Stimulated activated CD4-positive, alpha-beta T cell treated with anti-CD3 and anti-CD28 coated beads, Interleukin-2, amount 100 ng/mL, for 24 hours (primary cell): ENCODE data around the gene PMVK.

ENCODE experiments used
- DNase-seq, 2 donors: peaks; one replicate each; pipeline ENCODE4 v3.0.0-alpha.2; 2020

The PMVK gene

DNA sequence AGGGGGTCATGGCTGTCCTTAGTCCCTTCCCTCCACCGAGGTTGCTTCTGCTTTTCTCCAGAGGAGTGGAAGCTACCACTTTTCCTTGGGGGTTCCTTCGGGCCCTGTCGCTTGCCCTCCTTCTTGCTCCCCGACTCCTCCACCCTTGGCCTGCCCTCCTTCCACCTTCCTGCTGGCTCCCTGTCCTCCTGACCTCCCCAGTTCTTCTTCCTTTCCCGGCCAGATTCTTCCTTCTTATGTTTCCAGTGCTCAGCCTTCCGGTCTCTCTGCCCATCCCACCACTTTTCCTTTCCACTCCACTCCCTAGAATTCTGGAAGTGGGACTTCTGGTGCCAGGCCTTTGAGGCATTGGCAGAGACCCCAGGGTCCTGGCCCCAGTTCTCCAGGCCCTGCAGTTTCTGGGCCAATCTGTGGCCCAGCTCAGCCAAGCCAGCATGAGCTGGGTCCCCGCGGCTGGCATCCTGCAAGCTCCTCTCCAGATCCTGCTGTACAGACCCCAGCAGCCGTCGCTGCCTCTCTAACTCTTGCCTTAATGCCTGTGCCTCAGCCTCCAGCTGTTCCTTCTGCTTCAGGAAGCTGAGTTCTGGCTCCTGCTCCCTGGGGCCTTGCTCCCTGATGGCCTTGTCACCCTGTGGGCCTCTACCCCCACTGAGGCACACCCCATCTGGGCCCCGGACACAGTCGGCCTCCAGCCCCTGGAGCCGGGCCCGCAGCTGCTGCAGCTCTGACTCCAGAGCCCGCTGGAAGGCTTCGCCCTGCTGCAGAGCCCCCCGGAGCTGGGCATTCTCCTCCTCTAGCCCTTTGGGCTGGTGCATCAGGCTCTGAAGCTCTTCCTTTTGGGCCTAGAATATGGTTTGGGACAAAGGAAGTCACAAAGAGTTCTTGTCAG lies 9.7 kb upstream of the PMVK start:
- DNase-seq: no peak

DNA sequence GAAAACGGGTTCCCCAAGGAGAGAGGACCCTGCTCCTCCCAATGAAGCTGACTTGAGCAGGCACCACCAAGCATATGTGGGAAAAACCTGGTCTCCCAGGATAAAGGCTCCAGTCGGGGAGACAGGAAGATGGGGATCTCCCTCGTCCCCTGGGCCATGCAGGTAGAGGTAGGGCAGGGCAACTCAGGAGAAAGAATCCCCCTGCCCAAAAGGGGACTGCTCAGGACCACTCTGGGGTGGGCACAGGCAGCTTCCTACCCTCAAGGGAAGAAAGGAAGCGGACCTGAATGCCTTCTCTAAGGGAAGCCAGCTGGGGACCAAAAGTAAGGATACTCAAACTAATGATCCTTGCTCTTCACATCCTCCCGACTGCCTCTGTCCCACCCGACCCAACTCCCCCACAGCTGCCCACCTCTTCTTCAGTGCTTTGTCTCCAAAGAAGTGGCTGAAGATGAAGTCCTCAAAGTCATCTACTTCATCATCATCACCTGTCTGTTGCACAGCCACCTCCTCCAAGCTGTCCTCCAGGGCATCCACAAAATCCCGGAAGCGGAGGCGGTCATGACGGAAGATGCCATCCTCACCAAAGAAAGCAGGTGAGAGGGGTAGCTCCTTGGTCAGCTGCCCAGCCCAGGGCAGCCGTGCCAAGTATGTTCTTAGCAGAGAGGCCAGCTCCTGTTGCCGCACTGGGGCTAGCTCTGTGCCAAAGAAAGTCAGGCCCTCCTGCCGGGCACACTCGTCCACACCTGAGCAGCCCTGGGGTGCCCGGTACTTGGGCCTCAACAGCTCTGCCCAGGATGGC lies 8.8 kb upstream of the PMVK start:
- no peak for DNase-seq

DNA sequence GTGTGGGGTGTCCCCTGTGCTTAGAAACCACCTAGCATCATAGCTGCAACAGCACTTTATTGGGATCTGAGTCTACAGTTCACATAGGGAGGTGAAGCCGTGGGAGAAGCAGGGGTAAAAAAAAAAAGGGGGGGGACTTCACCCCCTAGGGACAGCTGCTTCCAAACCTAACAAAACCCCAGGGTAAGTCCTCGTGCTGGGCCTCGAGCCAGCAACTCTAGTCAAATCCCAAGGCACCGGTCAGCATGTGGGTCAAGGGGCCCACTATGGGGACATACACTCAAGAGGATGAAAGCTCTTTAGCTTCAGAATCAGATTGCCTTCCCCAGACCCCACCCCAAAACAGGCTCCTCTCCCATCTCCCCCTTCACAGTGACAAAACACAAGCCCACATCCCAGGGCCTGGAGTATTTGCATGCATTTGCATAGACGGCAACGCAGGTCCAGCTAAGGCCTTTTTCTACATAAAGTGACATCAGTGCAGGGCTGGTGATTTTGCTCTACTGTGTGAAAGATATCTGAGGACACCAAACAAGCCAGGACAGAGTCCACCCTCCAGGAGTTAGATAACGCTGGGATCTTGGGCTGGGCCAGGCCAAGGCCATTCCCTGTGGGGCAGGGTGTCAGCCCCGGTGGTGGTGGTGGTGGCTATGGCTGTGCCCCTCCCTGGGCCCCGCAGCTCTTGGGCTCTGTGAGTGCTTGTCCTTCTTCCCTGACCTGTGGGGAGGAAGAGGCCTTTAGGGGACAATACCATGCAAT lies 8.1 kb upstream of the PMVK start:
- no peak for DNase-seq

DNA sequence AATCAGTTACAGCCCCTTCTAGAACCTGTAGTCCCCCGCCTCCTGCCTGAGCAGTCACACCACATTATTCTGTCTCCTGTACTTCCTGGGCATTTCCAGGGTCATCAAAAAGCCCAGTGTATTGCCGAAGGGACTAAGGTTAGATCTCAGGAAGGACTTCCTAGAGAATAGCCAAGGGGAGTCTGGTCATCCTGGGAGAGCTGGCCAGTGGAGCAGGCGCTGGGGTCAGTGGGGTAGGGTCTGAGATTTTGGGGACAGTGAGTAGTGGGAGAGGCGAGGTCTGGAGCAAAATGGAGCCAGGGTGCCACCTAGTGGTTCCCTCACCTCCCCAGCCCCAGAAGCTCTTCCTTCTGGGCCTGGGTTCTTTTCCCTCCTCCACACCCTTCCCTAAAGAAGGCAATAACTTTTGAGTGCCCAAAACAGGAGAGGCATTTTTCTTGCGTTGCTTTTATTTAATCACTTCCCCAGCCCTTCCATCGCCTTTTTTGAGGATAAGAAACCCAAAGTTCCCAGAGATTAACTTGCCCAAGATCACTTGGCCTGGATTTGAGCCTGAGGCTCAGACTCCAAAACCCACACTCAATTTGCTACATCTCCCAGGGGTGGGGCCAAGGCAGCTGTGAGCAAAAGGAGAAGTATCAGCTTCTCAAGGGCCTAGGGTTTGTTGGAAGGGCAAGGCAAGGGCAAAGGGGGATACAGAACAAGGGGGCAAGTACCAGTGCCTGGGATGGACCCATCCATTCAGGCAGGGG lies 7.3 kb upstream of the PMVK start:
- peak; percentile 56 for DNase-seq

DNA sequence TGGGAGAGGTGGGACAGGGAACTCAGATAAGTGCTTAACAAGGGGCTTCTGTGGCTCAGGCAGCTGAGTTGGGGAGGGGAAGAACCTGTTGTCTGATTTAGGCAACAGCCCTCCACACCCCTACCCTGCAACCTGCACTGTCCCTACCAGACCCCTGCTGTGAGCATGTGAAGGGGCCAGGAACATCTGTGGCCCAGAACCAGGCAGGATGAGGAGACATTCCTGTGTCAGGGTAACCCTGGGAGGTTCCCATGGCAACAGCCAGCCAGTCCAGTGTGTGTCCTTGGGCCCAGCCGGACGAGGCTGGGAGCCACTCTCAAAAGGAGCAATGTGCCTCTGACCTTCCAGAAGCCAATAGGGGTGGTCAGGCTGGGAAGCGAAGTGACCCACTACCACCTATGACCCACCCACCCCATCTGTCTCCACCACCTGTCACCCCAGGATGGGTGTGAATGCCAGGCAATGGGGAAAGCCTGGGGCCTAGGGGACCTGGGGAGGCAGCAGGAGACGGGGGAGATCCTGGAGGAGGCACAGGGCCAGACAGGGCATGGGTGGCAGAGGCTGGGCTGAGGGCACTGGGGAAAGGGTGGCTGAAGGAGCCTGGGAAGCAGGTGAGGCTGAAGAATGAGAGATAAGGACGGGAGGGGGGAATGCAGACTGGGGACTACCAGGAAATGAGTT lies 5.0 kb upstream of the PMVK start:
- DNase-seq: no peak

DNA sequence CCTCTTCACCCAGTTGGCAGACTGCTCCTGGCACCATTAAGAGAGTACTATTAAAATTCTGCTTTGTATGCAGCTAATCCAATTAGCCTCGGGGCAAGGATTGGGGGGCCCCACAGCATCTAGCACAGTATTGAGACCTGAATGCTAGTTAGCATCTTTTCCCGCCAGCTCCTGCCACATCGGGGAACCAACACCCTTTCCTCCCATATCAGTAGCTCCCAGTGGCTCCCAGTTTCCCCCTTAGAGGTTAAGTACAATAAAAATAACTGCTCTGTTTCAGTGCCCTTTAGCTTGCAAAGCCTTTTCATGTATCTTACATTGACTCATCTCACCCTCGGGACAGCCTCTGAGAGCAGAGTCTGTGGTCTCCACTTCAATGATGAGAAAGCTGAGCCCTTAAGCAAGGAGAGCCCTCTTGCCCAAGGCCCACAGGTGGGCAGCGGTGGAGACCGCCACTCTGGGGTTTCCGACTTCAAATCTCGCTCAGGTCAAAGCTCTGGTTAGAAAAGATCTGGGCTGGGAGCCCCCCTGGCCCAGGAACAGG lies 4.2 kb upstream of the PMVK start:
- no peak for DNase-seq

DNA sequence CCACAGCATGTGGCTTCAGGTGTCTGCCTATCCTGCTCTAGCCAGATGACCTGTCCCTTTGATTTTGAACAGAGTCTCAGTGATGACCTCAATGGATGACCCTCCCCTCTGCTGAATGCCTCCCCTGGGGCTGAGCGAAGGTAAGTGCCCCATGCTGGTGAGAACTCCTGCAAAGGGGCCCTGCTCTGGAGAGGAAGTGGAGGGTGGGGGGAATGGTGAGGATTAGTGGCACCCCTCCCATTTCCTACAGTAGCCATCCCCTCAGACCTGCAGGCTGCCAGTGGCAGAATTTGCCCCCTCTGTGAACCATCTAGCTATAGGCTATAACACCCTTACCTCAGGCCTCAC lies 3.7 kb upstream of the PMVK start:
- DNase-seq: no peak

DNA sequence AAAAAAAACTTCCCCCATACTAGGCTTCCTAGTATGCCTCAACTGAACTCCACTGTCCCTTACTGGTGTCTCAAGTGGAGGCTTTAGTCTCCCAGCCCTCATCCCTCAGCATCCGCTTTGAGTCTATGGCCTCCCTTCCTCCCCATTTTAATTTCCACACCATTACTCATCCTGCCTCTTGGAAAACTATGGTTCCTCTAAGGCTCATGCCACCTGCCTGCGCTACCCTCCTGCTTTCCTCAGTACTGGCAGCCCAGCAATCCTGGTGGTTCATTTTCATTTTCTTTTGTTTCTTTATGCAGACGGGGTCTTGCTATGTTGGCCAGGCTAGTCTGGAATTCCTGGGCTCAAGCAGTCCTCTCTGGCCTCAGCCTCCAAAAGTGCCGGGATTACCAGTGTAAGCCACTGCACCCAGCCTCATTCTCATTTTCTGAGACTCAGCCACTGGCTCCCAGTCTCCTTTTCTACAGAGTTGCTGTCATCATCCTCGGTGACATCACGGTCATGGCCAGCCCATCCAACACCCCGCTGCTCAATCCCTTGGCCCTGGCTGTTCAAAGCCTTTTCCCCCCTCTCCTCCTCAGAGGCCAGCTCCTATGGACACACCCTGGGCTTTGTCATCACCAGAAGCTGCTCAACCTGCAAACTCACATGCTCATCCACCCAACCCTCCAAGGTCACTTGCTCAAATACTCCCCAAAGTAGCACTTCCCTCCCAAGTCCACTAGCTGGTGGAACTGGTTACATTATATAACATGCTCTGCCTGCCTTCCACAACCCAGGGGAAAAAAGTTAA lies 2.3 kb upstream of the PMVK start:
- DNase-seq: no peak

DNA sequence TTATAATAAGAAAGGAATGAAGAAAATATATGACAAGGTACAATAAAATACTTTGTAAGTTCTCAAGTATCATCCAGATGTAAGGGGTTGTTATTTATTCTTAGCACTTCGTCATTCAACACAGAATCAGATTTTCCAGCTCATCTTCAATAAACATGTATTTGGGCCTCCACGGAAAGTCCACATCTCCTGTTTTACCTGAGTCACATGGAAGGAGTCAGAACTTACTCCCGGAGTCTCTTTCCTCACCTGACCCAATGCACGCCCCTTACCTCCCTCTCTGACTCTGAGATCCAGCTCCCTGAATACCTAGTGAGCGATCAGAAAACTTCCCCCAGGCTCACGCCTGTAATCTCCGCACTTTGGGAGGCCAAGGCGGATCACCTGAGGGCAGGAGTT lies 1.5 kb upstream of the PMVK start:
- no peak for DNase-seq

DNA sequence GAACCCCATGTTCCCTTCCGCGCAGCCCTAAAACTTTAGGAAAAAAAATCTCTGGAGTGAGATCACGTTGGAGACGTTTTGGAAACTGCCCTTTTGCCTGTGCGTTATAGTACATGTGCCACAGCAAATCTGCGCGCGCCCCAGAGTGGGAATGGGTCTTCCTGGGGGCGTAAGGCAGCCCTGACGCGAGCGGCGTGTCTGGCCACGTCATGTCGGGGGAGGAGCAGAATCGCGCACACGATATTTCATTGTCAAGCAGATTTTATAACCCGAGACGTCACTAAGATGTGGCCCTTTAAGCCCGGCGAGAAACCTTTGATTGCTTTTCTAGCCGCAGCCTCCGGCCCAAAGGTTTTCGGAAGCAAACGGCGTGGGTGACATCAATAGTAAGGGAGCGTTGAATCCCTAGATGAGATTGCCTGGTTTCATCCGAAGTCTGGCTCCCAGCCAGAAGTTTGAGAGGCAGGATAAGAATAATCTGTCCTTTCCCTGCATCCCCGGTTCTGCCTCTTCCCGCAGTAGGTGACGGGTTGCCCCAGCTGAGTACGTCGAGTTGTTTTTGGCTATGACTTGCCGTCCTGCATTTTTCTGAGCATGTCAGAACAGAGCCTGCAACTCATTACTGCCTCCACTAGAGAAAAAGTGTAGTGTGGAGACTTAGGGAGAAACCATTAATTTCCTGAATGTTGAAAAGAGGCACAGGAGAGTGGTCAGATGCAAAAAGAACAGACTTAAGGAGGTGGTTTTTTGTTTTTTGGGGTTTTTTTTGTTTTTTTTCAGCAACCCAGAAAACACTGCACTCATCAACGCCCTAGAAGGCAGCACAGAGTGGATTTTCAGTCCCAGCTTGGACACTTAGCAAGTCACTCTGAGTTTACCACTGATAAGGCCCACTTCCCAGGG lies 817 bp upstream of the PMVK start:
- DNase-seq: peak; percentile 89 to 91

DNA sequence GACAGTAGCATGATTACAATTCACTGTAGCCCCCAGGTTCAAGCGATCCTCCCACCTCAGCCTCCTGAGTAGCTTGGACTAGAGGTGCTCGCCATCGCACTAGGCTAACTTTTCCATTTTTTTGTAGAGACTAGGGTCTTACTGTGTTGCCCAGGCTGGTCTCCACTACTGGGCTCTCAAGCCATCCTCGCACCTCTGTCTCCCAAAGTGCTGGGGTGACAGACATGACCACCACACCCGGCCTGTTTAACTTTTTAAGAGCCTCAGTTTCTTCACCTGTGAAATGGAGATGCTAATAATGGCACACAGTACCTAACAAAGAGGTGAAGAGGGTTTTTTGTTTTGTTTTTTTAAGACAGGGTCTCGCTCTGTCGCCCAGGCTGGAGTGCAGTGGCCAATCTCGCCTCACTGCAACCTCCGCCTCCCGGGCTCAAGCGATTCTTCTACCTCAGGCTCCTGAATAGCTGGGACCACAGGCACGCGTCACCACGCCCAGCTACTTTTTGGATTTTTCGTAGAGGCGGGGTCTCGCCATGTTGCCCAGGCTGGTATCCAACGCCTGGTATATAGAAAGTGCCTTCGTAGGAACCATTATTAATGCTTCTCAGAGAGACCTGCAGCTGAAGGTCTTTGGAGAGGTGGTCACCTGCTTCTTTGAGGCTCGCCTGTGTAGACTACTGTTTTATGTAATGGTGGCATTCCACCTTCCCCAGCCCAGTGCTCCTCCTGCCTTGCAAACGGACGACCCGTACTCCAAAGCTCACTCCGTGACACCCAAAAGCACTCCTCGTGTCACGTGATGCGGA lies 567 bp downstream of the PMVK start:
- DNase-seq: no peak

DNA sequence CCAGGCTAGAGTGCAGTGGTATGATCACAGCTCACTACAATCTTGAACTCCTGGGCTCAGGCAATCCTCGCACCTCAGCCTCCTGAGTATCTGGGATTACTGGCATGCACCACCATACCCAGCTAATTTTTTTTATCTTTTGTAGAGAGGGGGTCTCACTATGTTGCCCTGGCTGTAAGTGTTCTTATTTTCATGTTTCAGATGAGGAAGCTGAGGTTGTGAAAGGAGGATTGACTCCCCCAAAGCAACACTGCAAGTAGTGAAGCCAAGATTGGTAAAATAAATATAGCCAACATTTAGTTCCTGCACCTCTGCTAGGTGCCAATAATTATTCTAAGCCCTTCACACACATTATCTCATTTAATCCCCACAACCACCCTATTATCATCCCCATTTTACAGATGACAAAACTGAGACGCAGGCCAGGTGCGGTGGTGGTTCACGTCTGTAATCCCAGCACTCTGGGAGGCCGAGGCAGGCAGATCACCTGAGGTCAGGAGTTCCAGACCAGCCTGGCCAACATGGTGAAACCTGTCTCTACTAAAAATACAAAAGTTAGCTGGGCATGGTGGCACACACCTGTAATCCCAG lies 2.1 kb downstream of the PMVK start:
- no peak for DNase-seq

DNA sequence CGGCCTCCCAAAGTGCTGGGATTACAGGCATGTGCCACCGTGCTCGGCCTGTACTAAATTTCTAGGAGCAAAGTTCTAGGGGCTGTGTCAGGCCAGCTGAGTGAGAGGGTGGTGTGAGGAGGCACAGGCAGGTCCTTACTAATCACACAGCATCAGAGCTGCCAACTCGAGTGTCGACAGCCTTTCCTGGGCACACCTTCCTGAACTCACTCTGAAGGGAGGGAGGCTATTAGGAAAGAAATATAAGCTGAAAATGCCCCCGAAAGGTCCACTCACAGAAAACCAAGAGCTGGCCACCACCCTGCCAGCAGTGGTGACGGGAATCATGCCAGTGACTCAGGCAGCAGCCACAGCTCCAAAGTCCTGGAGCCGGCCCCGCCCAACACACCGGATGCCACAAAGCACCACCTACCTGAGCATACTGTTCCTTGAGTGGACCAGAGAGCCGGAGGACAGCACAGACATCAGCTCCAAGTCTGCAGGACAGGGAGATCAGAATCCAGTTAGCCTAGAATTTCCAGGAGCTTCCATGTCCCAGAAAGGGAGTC lies 4.5 kb downstream of the PMVK start:
- DNase-seq: no peak

DNA sequence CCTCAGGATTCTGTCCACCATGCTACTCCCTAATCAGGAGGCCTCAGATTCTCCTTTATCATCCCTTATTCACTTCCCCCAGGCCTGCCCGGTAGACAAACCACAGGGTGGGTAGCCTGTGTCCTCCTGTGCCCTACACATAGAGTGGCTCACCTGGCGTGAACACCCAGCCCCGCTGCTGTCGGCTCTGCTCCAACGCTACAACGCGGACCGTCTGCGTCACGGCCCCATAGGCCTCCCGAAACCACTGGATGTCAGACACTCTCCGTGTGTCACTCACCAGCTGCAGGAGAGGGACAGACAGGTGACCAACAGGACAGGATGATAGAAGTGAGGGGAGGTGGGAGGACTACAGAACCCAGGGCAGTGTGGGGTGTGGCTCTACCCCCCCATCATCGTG lies 10.3 kb downstream of the PMVK start:
- DNase-seq: no peak

DNA sequence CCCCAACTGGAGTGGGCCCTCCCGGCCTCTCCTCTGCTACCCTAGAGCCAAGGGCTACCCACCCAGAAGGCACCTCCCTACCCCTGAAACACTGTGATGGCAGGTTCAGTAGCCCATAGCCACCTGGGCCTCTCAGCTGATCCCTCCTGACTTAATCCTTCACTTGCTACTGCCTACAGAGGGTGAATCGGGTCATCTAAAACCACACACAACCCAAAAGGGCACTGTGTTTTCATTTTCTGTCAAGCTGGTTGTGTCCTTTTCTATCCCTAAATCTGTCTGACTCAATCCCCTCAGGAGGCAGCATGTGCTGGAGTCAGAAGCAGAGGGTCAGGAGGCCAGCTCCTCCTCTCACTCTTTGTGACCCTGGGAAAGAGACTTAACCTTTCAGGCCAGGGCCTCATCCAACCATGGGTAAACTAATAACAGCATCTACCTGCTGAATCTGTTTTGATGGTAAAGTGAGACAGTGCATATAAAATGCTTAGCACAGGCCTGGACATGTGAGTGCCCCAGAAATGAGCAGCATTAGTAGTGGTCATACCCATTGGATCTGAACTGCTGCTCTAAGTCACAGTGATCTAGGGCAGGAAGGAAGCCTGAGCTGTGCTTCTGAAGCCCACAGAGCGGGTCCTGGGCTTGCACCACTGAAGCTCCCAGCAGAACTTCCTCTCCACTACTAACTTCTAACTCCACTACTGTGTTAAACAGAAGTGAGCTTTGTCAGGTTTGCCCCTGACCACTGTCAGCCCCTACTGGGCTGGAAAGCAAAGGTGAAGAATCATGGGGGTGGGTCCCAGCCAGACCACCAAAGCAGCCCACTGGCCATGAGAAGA lies 11.0 kb downstream of the PMVK start:
- DNase-seq: no peak

DNA sequence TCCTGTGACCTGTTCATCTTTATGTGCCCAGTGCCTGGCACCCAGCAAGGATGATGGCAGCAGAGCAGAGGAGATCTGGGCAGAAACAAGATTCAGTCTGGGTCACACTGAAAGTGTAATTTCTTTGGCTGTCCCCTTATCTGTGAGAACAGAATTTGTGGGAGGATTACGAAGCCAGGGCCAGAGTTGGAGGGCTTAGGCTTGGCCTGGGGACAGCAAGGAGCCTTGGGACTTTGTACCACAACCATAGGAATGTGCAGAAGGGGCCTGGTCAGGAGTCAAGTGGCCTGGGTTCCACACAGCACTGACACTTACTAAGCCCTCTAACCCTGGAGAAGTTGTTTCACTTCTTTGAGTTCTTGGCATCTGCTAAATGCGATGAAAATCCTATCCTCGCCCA lies 12.8 kb downstream of the PMVK start:
- no peak for DNase-seq

DNA sequence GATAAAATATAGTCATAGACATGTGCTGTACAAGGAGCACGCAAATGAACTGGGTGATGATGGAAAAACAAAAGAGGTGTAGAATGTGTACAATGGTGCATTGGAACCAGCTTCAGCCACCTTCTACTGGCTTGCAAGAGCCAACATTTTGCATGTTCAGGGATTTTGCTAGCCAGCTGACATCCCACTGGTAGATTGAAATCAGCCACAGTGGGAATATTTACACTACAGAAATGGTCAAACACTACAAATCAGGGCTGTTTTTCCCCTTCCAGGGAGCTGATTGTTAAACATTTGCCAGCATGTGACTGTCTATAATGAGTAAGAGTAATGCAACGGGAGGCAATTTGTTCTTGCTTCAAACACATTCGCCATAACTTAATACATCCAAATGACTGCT lies 23.2 kb downstream of the PMVK start:
- DNase-seq: no peak
